COLO829 (cell line): ENCODE measurements around the gene ZMYM4.

Source experiments
- DNase-seq: peaks from one replicate; pipeline ENCODE4 v3.0.0; 2012; ENCODE audit warnings: low spot score

ZMYM4 gene

GRCh38 chr1:35406103-35406502, 137.6 kb downstream of the ZMYM4 start:
- DNase-seq, result no peak

DNA sequence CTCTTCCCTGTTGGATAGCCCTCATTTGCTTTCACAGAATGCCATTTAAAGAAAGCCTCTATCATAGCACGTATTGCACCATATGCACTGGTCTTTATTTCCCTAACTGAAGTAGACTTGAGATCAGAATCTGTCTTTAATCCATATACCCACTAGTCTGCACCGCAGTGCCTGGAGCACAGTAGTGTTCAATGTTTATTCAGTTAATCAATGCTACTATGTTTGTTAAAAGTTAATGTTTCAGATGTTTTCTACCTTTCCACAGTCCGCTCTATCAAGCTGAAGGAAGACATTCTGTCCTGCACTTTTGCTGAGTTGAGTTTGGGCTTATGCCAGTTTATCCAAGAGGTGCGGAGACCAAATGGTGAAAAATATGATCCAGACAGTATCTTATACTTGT, 139.2 kb downstream of the ZMYM4 start:
- DNase-seq, result no peak

GRCh38 chr1:35408925-35409324, 140.4 kb downstream of the ZMYM4 start:
- no peak for DNase-seq

- DNase-seq, result no peak
Measured at GRCh38 chr1:35426097-35426586, 157.6 kb downstream of the ZMYM4 start.

DNA sequence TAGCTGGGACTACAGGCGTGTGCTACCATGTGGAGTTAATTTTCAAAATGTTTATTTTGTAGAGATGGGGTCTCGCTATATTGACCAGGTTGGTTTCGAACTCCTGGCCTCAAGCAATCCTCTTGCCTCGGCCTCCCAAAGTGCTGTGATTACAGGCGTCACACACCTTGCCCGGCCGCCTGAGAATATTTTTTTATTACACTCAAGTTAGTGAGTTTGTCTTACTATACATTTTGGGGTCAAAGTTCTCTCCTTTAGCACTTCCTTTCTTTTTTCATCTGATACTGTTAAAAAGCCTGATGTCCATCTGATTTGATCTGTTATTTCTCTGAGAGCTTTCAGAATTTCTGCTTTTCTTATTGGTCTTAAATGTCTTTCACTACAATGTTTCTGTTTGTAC, 159.9 kb downstream of the ZMYM4 start:
- no peak for DNase-seq

DNA sequence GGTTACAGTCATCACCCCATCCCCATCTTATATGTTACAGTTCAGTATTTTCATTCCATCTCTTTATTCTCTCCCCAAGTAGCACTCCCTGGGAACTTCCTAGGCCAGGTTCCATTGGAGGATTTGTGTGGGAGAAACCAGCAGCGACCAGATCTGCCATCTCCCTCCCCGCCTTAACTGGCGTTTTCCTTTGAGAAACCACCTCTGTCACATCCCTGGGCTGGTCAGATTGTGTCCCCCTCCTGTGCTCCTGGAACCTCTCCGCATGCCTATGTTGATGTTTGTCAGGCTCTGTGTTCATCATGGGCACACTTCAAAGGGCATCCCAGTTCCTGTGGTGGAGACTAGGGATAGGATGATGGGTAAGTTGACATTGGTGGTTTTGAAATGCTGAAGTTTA, 162.3 kb downstream of the ZMYM4 start:
- no peak for DNase-seq

DNA sequence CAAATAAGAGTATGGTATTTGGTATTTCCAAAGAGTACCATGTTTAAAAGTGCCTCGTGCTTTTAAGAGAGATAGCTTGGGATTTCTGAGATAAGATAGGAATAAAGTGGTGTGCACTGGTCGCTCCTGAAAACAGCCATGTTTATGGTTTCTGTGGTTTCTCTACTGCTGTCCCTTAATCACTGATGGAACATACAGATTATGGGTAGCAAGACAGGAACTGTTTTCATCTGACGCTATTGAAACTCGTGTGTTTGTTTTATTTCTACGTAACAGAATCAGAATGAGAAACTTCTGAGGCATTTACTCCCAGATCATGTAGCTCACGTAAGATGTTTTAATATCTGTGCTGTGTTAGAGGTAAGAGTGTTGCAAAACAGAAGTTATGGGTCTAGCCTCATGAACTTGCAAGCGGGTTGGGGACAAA, 162.7 kb downstream of the ZMYM4 start:
- DNase-seq, result no peak

DNA sequence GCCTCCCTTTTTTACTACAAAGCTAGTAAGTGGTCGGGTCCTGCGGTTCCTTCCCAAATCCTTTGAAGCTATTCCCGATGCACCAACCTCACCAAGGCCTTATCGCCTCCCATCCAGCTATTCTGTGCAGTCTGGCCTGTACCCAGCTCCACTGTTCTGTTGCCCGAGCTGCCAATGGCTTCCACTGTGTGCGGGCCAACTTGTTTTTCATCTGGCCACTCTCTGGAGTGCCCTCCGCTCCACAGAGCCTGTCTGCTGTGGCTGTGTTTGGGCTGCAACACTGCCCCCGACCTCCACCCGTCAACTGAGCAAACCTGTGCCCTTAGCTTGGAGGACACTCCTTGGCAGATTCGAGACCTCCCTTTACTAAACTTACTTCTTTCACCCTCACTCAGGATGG, 163.7 kb downstream of the ZMYM4 start:
- DNase-seq, result no peak

DNA sequence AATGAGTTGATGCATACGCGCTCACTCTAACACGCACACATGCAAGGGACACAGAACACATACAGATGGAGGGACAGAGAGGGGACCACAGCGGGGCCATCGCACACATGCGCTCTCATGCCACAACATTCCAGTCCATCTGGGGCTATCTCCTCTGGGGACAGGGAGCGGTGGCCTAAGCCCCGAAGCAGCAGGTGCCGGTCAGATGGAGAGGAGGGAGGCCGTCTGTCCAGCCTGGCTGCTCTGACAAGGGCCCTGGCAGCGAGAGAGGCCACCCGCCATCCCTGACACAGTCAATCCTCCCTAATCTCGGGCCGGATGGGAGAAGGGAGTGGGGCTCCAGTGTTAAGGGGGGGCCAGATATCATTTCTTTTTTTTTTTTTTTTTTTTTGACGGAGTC, 165.2 kb downstream of the ZMYM4 start:
- no peak for DNase-seq

GRCh38 chr1:35434703-35435102, 166.2 kb downstream of the ZMYM4 start:
- no peak for DNase-seq

GRCh38 chr1:35436078-35436477, 167.6 kb downstream of the ZMYM4 start:
- no peak for DNase-seq

DNA sequence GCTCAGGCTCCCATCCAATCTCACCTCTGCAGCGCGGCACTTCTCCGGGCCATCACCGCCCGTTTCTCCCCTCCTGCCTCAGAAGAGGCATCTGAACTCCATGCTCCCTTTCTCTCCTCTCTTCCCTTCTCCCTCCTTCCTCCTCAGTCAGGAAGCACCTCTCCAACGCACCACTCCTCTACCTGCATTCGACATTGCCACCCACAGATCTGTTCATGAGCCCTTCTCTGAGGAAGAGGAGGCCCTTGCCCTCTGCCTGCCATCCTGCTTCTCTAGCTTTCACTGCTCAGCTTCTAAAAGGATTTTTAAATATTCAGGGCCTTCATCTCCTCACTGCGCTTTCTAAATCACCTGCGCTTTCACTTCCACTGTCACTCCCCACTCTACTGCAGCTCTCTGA, 168.7 kb downstream of the ZMYM4 start:
- no peak for DNase-seq

- no peak for DNase-seq
Measured at GRCh38 chr1:35439626-35440025, 171.1 kb downstream of the ZMYM4 start.

GRCh38 chr1:35441926-35442579, 173.5 kb downstream of the ZMYM4 start:
- DNase-seq, result no peak

GRCh38 chr1:35442734-35443133, 174.2 kb downstream of the ZMYM4 start:
- DNase-seq, result no peak

GRCh38 chr1:35443768-35444518, 175.4 kb downstream of the ZMYM4 start:
- no peak for DNase-seq

- no peak for DNase-seq
Measured at GRCh38 chr1:35444519-35444774, 175.9 kb downstream of the ZMYM4 start.

GRCh38 chr1:35447278-35447677, 178.8 kb downstream of the ZMYM4 start:
- no peak for DNase-seq

DNA sequence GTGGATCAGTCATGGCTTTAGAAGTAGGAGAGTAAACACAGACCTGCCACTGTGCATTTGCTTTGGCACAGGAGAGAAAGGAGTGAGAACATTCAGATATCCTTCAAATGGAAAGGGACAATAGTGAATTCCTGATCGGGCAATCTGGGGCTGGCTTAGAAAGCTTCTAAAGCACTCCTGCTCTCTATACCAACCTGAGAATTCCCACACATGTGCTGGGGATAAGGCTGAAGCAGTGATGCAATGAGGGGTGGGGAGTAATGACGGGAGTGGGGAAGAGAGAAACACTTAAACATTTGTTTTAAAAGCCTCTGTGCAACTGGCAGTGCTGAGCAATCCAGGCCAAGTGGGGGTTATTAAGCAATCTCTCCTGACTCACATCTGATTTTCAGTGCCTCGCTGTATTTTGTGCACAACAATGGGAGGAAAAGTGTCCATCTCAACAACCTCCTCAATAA, 179.9 kb downstream of the ZMYM4 start:
- DNase-seq, result peak; percentile 58

DNA sequence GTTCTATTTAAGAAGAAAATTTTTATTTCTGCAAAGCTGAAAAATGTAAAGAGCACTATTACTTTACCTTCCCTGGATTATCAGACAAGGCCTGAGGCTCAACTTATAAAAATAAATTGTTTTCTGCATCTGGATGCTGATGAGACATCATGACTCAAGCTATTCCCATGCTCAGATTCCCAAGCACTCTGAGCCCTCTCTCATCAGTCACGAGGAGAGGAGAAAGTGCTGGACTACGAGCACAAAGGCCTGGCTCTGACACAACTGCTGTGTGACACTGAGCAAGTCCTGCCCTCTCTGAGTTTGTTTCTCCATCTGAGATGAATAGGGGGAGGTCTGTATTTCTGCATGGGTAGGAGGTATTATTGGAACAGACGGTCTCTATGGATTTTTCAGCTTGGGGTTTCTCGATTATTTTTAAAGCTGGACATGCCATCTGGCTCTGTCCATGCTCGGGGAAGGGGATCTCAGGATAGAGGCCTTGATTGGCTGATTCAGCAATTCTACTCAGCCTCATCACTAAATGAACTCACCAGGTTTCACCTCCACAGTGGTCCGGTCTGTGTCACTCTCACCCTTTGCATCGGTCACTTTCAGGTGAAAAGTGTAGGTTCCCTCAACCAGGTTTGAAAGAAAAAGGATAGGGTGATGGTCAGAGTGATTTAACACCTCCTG, 181.0 kb downstream of the ZMYM4 start:
- DNase-seq, result peak; percentile 49

DNA sequence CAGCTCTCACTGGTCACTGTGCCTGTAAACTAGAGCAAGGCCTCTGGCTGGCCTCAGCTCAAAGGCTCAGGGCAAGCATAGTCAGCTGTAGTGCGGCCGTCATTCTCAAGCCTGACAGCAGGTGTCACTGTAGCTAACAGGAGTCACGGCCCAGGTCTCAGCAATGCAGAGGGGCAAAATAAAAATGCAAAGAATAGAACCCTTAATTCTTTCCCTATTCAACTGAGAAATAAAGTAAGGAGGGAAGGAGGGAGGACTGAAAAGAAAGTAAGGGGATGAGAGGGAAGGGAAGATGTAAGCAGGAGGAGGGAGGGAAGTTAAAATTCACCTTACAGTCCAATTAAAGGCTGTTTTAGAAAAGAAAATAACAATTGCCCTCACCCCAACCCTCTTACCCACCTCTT, 182.6 kb downstream of the ZMYM4 start:
- DNase-seq, result peak; percentile 61

- DNase-seq, result no peak
Measured at GRCh38 chr1:35452106-35452774, 183.7 kb downstream of the ZMYM4 start.

GRCh38 chr1:35453031-35453430, 184.5 kb downstream of the ZMYM4 start:
- no peak for DNase-seq
